ENCODE measurements around the gene SLC37A1. TPM values are rescaled to one million over a fixed set of nuclear protein-coding genes. Genes with fewer than 3 reads are reported as not detected.

Gene SLC37A1
- total RNA-seq, 1 experiment from 2014 or later, result 37.7 TPM

GRCh38 chr21:42541174-42541573 lies 27.5 kb downstream of the SLC37A1 start:
- no peaks in the 10 kb centered on the region for H4K20me1 ChIP-seq (ENCODE audit: control insufficient read depth, insufficient read depth, insufficient read length)
- TF ChIP-seq CTCF (conservative IDR thresholded peaks at IDR 0.05), result no peak
- peaks cover 2% of the 10 kb centered on the region; the same call in 1 of the 2 replicates for H3K4me1 ChIP-seq (ENCODE audit: insufficient read depth, low read length)
- Mint-ChIP-seq H3K27ac (0 out of 7 replicates have a peak overlapping the region, but pooled peaks of 1 of the 3 experiments have one; percentile 49), H3K36me3 (ENCODE audit: insufficient read depth in 1 of 3, low read depth in 3 of 3) (peaks cover 3 to 70% (median 39%) of the 10 kb centered on the region in 3 experiments; a peak in 6 of 7 replicates), H3K4me3 (no peak overlapping the region), H3K9me3 (no peaks in the 10 kb centered on the region), H3K4me1 (peaks cover 14 to 16% of the 10 kb centered on the region in 2 experiments), H3K27me3 (ENCODE audit: low read depth) (no peaks in the 10 kb centered on the region)
- H3K4me2 ChIP-seq (ENCODE audit: insufficient read depth, insufficient read length, low read length), result no peak overlapping the region
- H3K18ac ChIP-seq (ENCODE audit: insufficient read length, low read depth, low read length), result no peak overlapping the region
- DNase-seq, result no peak
- no peak overlapping the region for H4K91ac ChIP-seq (ENCODE audit: insufficient read length, low read depth, low read length)
- no peak overlapping the region for H2BK12ac ChIP-seq (ENCODE audit: insufficient read length, low read depth, low read length)
- no peaks in the 10 kb centered on the region for H3K79me1 ChIP-seq (ENCODE audit: insufficient read depth, low read depth, low read length, poor library complexity, severe bottlenecking)
- no peak overlapping the region for H2BK15ac ChIP-seq (ENCODE audit: low read depth, low read length)
- no peak overlapping the region for H3K4ac ChIP-seq (ENCODE audit: low read depth, low read length)
- H3K14ac ChIP-seq (ENCODE audit: insufficient read depth, low read length), result no peak overlapping the region
- H4K5ac ChIP-seq (ENCODE audit: insufficient read length, low read depth, low read length), result no peak overlapping the region
- no peak overlapping the region for H4K8ac ChIP-seq (replicated peaks; ENCODE audit: insufficient read length, low read depth, low read length)
- no peak overlapping the region for H2BK20ac ChIP-seq (ENCODE audit: low read depth, low read length, poor library complexity, severe bottlenecking)
- no peak overlapping the region for H2BK120ac ChIP-seq (ENCODE audit: low read depth, low read length, poor library complexity, severe bottlenecking)
- no CpG with 5 or more reads among the region's 12 CpGs for WGBS (ENCODE audit: extremely low coverage, insufficient read length, low lambda C conversion rate)
- no peak overlapping the region for H3K56ac ChIP-seq (ENCODE audit: insufficient read length, low read depth, low read length)
- no peak overlapping the region for H2BK5ac ChIP-seq (ENCODE audit: insufficient read length, low read length)
- no peak overlapping the region for H3K27ac ChIP-seq (ENCODE audit: insufficient read length, low read depth, low read length)
- H3T11ph ChIP-seq (ENCODE audit: low read length), result no peak overlapping the region
- no peak overlapping the region for H3K9ac ChIP-seq (ENCODE audit: extremely low read depth, insufficient read length, low read length)
- no peaks in the 10 kb centered on the region for H3K23me2 ChIP-seq (ENCODE audit: insufficient read length, low read depth, low read length, poor library complexity, severe bottlenecking)
- no peaks in the 10 kb centered on the region for H3K79me2 ChIP-seq (ENCODE audit: insufficient read depth, low read length)
- H3K23ac ChIP-seq (ENCODE audit: insufficient read length, low read depth, low read length), result no peak overlapping the region
- H2AFZ ChIP-seq (ENCODE audit: low read length), result no peak overlapping the region
- no peaks in the 10 kb centered on the region for H3K27me3 ChIP-seq (ENCODE audit: insufficient read depth, low read length)
- H3K9me3 ChIP-seq (ENCODE audit: control insufficient read depth, low read depth, low read length), result no peaks in the 10 kb centered on the region
- H2AK5ac ChIP-seq (ENCODE audit: insufficient read length, low read length), result no peak overlapping the region
